ENCODE results near the gene NF1.
"Not testable (repeated sequence)": the region's sequence is repeated elsewhere in the genome, so short reads cannot be mapped to it uniquely, and the experiment has no call there.

The NF1 gene

DNA sequence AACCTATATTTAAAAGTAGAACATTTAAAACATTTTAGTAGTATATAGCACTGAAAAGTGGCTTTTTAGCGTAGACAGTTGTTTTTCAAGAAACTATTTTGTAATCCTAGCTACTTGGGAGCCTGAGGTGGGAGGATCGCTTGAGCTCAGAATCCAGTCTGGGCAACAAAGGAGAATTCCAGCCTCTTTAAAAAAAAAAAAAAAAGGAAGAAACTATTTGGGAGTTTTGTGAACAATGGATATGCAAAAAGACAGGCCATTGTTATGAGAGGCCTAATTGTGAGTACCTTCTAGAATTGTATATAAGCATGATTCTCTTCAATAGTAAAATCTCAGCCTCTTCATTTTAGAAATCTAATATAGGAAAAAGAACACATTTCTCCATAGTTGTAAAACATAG lies 184.6 kb downstream of the NF1 start:
- no peak for TF ChIP-seq CTCF (conservative IDR thresholded peaks at IDR 0.05; ENCODE audit: low read depth, low read length)
- Histone ChIP-seq H2AFZ (ENCODE audit: low read depth) (no peak overlapping the region), H3K4me3 (IDR thresholded peaks at IDR 0.05; ENCODE audit: insufficient read depth, low read depth, low read length) (no peak overlapping the region), H4K20me1 (ENCODE audit: insufficient read depth) (no peaks in the 10 kb centered on the region), H3K4me1 (ENCODE audit: low read depth, poor library complexity, severe bottlenecking) (no peaks in the 10 kb centered on the region), H3K4me2 (no peak overlapping the region), H3K79me2 (ENCODE audit: insufficient read depth, low read depth) (no peaks in the 10 kb centered on the region), H3K9ac (no peak overlapping the region), H3K27me3 (ENCODE audit: insufficient read depth, low read depth) (no peaks in the 10 kb centered on the region), H3K27ac (no peak overlapping the region), H3K36me3 (ENCODE audit: insufficient read depth) (no peaks in the 10 kb centered on the region)

- H3K9ac ChIP-seq = no peak overlapping the region
- no peak overlapping the region for H3K27ac ChIP-seq
- H3K27me3 ChIP-seq (ENCODE audit: insufficient read depth, low read depth) = no peaks in the 10 kb centered on the region
- H3K36me3 ChIP-seq (ENCODE audit: insufficient read depth) = no peaks in the 10 kb centered on the region
- H2AFZ ChIP-seq (ENCODE audit: low read depth) = no peak overlapping the region
- H3K79me2 ChIP-seq (ENCODE audit: insufficient read depth, low read depth) = no peaks in the 10 kb centered on the region
- no peaks in the 10 kb centered on the region for H4K20me1 ChIP-seq (ENCODE audit: insufficient read depth)
- no peak for TF ChIP-seq CTCF (conservative IDR thresholded peaks at IDR 0.05; ENCODE audit: low read depth, low read length)
- no peaks in the 10 kb centered on the region for H3K4me1 ChIP-seq (ENCODE audit: low read depth, poor library complexity, severe bottlenecking)
- no peak overlapping the region for H3K4me2 ChIP-seq
- no peak overlapping the region for H3K4me3 ChIP-seq (IDR thresholded peaks at IDR 0.05; ENCODE audit: insufficient read depth, low read depth, low read length)
Measured at GRCh38 chr17:31281061-31281460, 186.3 kb downstream of the NF1 start.

- no peaks in the 10 kb centered on the region for H3K27me3 ChIP-seq (ENCODE audit: insufficient read depth, low read depth)
- no peak overlapping the region for H3K4me2 ChIP-seq
- H3K4me3 ChIP-seq (IDR thresholded peaks at IDR 0.05; ENCODE audit: insufficient read depth, low read depth, low read length) = no peak overlapping the region
- no peak overlapping the region for H3K9ac ChIP-seq
- no peak overlapping the region for H3K27ac ChIP-seq
- H3K36me3 ChIP-seq (ENCODE audit: insufficient read depth) = no peaks in the 10 kb centered on the region
- no peak for TF ChIP-seq CTCF (conservative IDR thresholded peaks at IDR 0.05; ENCODE audit: low read depth, low read length)
- H3K79me2 ChIP-seq (ENCODE audit: insufficient read depth, low read depth) = no peaks in the 10 kb centered on the region
- H2AFZ ChIP-seq (ENCODE audit: low read depth) = no peak overlapping the region
- H3K4me1 ChIP-seq (ENCODE audit: low read depth, poor library complexity, severe bottlenecking) = no peaks in the 10 kb centered on the region
- H4K20me1 ChIP-seq (ENCODE audit: insufficient read depth) = no peaks in the 10 kb centered on the region
Measured at GRCh38 chr17:31283841-31284240, 189.1 kb downstream of the NF1 start.

- Histone ChIP-seq H2AFZ (ENCODE audit: low read depth) (no peak overlapping the region), H3K4me2 (no peak overlapping the region), H3K36me3 (ENCODE audit: insufficient read depth) (no peaks in the 10 kb centered on the region), H3K9ac (no peak overlapping the region), H3K79me2 (ENCODE audit: insufficient read depth, low read depth) (no peaks in the 10 kb centered on the region), H3K4me1 (ENCODE audit: low read depth, poor library complexity, severe bottlenecking) (no peaks in the 10 kb centered on the region), H3K27me3 (ENCODE audit: insufficient read depth, low read depth) (no peaks in the 10 kb centered on the region), H3K4me3 (IDR thresholded peaks at IDR 0.05; ENCODE audit: insufficient read depth, low read depth, low read length) (no peak overlapping the region), H4K20me1 (ENCODE audit: insufficient read depth) (no peaks in the 10 kb centered on the region), H3K27ac (no peak overlapping the region)
- no peak for TF ChIP-seq CTCF (conservative IDR thresholded peaks at IDR 0.05; ENCODE audit: low read depth, low read length)
Measured at GRCh38 chr17:31286587-31286986, 191.8 kb downstream of the NF1 start.

DNA sequence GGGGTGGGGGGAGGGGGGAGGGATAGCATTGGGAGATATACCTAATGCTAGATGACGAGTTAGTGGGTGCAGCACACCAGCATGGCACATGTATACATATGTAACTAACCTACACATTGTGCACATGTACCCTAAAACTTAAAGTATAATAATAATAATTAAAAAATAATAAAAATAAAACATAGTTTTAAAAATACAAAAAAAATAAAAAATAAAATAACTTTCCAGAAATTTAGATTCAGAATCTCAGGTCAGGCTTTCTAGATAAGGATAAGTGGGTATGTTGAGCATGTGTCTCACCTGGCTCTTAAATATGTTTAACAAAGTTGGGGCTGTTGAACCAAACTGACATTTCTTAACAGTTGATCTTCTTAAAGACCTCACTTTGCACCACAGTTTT lies 193.2 kb downstream of the NF1 start:
- not testable (repeated sequence) for H3K79me2 ChIP-seq (ENCODE audit: insufficient read depth, low read depth); H3K36me3 ChIP-seq (ENCODE audit: insufficient read depth); H2AFZ ChIP-seq (ENCODE audit: low read depth); H3K9ac ChIP-seq; H4K20me1 ChIP-seq (ENCODE audit: insufficient read depth); H3K4me2 ChIP-seq; H3K27me3 ChIP-seq (ENCODE audit: insufficient read depth, low read depth); H3K4me1 ChIP-seq (ENCODE audit: low read depth, poor library complexity, severe bottlenecking); H3K4me3 ChIP-seq (IDR thresholded peaks at IDR 0.05; ENCODE audit: insufficient read depth, low read depth, low read length); H3K27ac ChIP-seq
